HEK293 (cell line): ENCODE data around the gene ZBTB17.

Experiments used
- CTCF ChIA-PET: fragments of 350-600 bp; formaldehyde crosslinking; extraction: SDS; loops from one replicate; lab custom pipeline; 2021; ENCODE audit warnings: antibody characterized with exemption; lab: Yijun Ruan, JAX
- POLR2A ChIA-PET: fragments of 300-600 bp; formaldehyde crosslinking; extraction: SDS; loops from one replicate; lab custom pipeline; 2020; ENCODE audit warnings: antibody characterized with exemption, inconsistent platforms; lab: Yijun Ruan, JAX
- H3K27ac ChIP-seq: fragments of 200-500 bp; sonication (Bioruptor generic); 2 replicates; pipeline ENCODE4 v1.5.1; 2014; ENCODE audit warnings: low read depth, low read length, control low read depth, inconsistent platforms; ENCODE audit errors: extremely low read depth
- H3K36me3 ChIP-seq, 2 experiments: fragments of 200-500 bp in 1 of 2; sonication (Bioruptor generic) in 1 of 2; 1 replicate in 1 of 2; 2 replicates in 1 of 2; pipeline ENCODE4 v1.5.1; 2014 to 2017; ENCODE audit warnings: inconsistent platforms in 2 of 2, low read length in 2 of 2; ENCODE audit not compliant: control insufficient read depth in 2 of 2, insufficient read depth in 1 of 2
- H3K4me1 ChIP-seq: fragments of 200-500 bp; sonication (Bioruptor generic); 2 replicates; pipeline ENCODE4 v1.5.1; 2014; ENCODE audit warnings: mild to moderate bottlenecking, low read length, inconsistent platforms; ENCODE audit not compliant: control insufficient read depth, insufficient read depth
- H3K4me3 ChIP-seq: 2 replicates; pipeline ENCODE4 v1.5.1; 2011; ENCODE audit warnings: low read depth, mild to moderate bottlenecking, control low read depth, low read length, moderate library complexity
- H3K9me3 ChIP-seq: fragments of 200-500 bp; sonication (Bioruptor generic); 2 replicates; pipeline ENCODE4 v1.5.1; 2014; ENCODE audit warnings: low read depth, low read length, inconsistent platforms; ENCODE audit not compliant: control insufficient read depth, insufficient read depth
- GLIS2 ChIP-seq: fragments of 450-650 bp; formaldehyde crosslinking; IDR thresholded peaks from 2 replicates; pipeline ENCODE4 v1.5.1; 2016; ENCODE audit warnings: missing biosample characterization, missing genetic modification characterization
- INSM2 ChIP-seq: fragments of 450-650 bp; formaldehyde crosslinking; IDR thresholded peaks from 2 replicates; pipeline ENCODE4 v1.5.1; 2016; ENCODE audit warnings: missing biosample characterization, missing genetic modification characterization
- KLF7 ChIP-seq: fragments of 450-650 bp; formaldehyde crosslinking; IDR thresholded peaks from 2 replicates; pipeline ENCODE4 v1.5.1; 2016; ENCODE audit warnings: missing biosample characterization, missing genetic modification characterization, borderline replicate concordance
- OSR2 ChIP-seq: fragments of 450-650 bp; formaldehyde crosslinking; IDR thresholded peaks from 2 replicates; pipeline ENCODE4 v1.5.1; 2016; ENCODE audit warnings: missing biosample characterization, missing genetic modification characterization
- PBX3 ChIP-seq: sonication (generic); formaldehyde crosslinking; IDR thresholded peaks from 2 replicates; pipeline ENCODE4 v1.8.1; 2022; ENCODE audit warnings: mild to moderate bottlenecking, moderate library complexity, missing genetic modification reagents
- PRDM1 ChIP-seq: fragments of 450-650 bp; formaldehyde crosslinking; IDR thresholded peaks from 2 replicates; pipeline ENCODE4; 2016; ENCODE audit warnings: missing biosample characterization, missing genetic modification characterization
- SETDB1 ChIP-seq: IDR thresholded peaks from one replicate; pipeline ENCODE4 v1.6.1; 2017; ENCODE audit warnings: mild to moderate bottlenecking, low read length, moderate library complexity, mixed read lengths; ENCODE audit not compliant: insufficient read length
- TRIM28 ChIP-seq: IDR thresholded peaks from 2 replicates; pipeline ENCODE4 v1.6.1; 2011; ENCODE audit warnings: low read length, control low read depth, borderline replicate concordance
- WT1 ChIP-seq: fragments of 450-650 bp; formaldehyde crosslinking; IDR thresholded peaks from 2 replicates; pipeline ENCODE4 v1.5.1; 2016; ENCODE audit warnings: missing biosample characterization, missing genetic modification characterization
- ZNF140 ChIP-seq: fragments of 450-650 bp; formaldehyde crosslinking; IDR thresholded peaks from 2 replicates; pipeline ENCODE4 v1.5.1; 2016; ENCODE audit warnings: missing biosample characterization, missing genetic modification characterization
- ZNF146 ChIP-seq: fragments of 450-650 bp; formaldehyde crosslinking; IDR thresholded peaks from 2 replicates; pipeline ENCODE4 v1.5.1; 2016; ENCODE audit warnings: missing biosample characterization, missing genetic modification characterization
- ZNF157 ChIP-seq: fragments of 450-650 bp; formaldehyde crosslinking; IDR thresholded peaks from 2 replicates; pipeline ENCODE4 v1.5.1; 2016; ENCODE audit warnings: missing biosample characterization, missing genetic modification characterization
- ZNF16 ChIP-seq: fragments of 450-650 bp; formaldehyde crosslinking; IDR thresholded peaks from 2 replicates; pipeline ENCODE4 v1.5.1; 2016; ENCODE audit warnings: low read depth, missing biosample characterization, missing genetic modification characterization
- ZNF202 ChIP-seq: fragments of 450-650 bp; formaldehyde crosslinking; IDR thresholded peaks from 2 replicates; pipeline ENCODE4 v1.5.1; 2016; ENCODE audit warnings: missing biosample characterization, missing genetic modification characterization, borderline replicate concordance
- ZNF23 ChIP-seq: fragments of 450-650 bp; formaldehyde crosslinking; IDR thresholded peaks from 2 replicates; pipeline ENCODE4 v1.5.1; 2016; ENCODE audit warnings: missing biosample characterization, missing genetic modification characterization, borderline replicate concordance
- ZNF266 ChIP-seq: fragments of 450-650 bp; formaldehyde crosslinking; IDR thresholded peaks from 2 replicates; pipeline ENCODE4 v1.5.1; 2016; ENCODE audit warnings: missing biosample characterization, missing genetic modification characterization, low read depth
- ZNF274 ChIP-seq, 2 experiments: fragments of 200-500 bp in 1 of 2; fragments of 450-650 bp in 1 of 2; sonication (Bioruptor generic) in 1 of 2; formaldehyde crosslinking in 1 of 2; IDR thresholded peaks; 2 replicates each; pipeline versions ENCODE4 v1.5.1 to v1.6.1; 2014 to 2016; ENCODE audit warnings: borderline replicate concordance in 1 of 2, inconsistent platforms in 1 of 2, low read length in 1 of 2, missing biosample characterization in 1 of 2, missing genetic modification characterization in 1 of 2
- ZNF280D ChIP-seq: fragments of 450-650 bp; formaldehyde crosslinking; IDR thresholded peaks from 2 replicates; pipeline ENCODE4 v1.5.1; 2016; ENCODE audit warnings: missing biosample characterization, missing genetic modification characterization
- ZNF324 ChIP-seq: fragments of 450-650 bp; formaldehyde crosslinking; IDR thresholded peaks from 2 replicates; pipeline ENCODE4 v1.5.1; 2016; ENCODE audit warnings: missing biosample characterization, missing genetic modification characterization
- ZNF398 ChIP-seq: fragments of 450-650 bp; formaldehyde crosslinking; IDR thresholded peaks from 2 replicates; pipeline ENCODE4 v1.5.1; 2017; ENCODE audit warnings: missing biosample characterization, missing genetic modification characterization
- ZNF544 ChIP-seq: fragments of 450-650 bp; formaldehyde crosslinking; IDR thresholded peaks from 2 replicates; pipeline ENCODE4 v1.5.0; 2017; ENCODE audit warnings: missing biosample characterization, missing genetic modification characterization
- ZNF624 ChIP-seq: fragments of 450-650 bp; formaldehyde crosslinking; IDR thresholded peaks from 2 replicates; pipeline ENCODE4 v1.5.1; 2017; ENCODE audit warnings: missing biosample characterization, missing genetic modification characterization
- ZNF626 ChIP-seq: fragments of 450-650 bp; sonication (Bioruptor Pico); formaldehyde crosslinking; IDR thresholded peaks from 2 replicates; pipeline ENCODE4 v1.5.1; 2018; ENCODE audit warnings: missing biosample characterization, missing genetic modification characterization, inconsistent platforms
- ZNF701 ChIP-seq: fragments of 450-650 bp; formaldehyde crosslinking; IDR thresholded peaks from 2 replicates; pipeline ENCODE4 v1.5.1; 2016; ENCODE audit warnings: missing biosample characterization, missing genetic modification characterization
- ZNF747 ChIP-seq: fragments of 450-650 bp; formaldehyde crosslinking; IDR thresholded peaks from 2 replicates; pipeline ENCODE4 v1.5.1; 2016; ENCODE audit warnings: missing biosample characterization, missing genetic modification characterization
- ZNF768 ChIP-seq: fragments of 450-650 bp; formaldehyde crosslinking; IDR thresholded peaks from 2 replicates; pipeline ENCODE4 v1.5.1; 2018; ENCODE audit warnings: missing biosample characterization, mild to moderate bottlenecking, missing genetic modification characterization
- ZNF843 ChIP-seq: fragments of 450-650 bp; formaldehyde crosslinking; IDR thresholded peaks from 2 replicates; pipeline ENCODE4 v1.5.1; 2016; ENCODE audit warnings: missing biosample characterization, missing genetic modification characterization
- ZXDB ChIP-seq: fragments of 450-650 bp; formaldehyde crosslinking; IDR thresholded peaks from 2 replicates; pipeline ENCODE4 v1.5.1; 2016; ENCODE audit warnings: missing biosample characterization, missing genetic modification characterization

Gene ZBTB17

GRCh38 chr1:15923241-15923640, 52.7 kb downstream of the ZBTB17 start:
- Histone ChIP-seq H3K27ac (no peak overlapping the region), H3K36me3 (peaks cover 66 to 99% of the 10 kb centered on the region in 2 experiments), H3K9me3 (no peaks in the 10 kb centered on the region), H3K4me3 (no peak overlapping the region), H3K4me1 (no peaks in the 10 kb centered on the region)
- ChIA-PET POLR2A (no interaction called here), CTCF (interaction anchor here (0.7 to 0.9 kb wide), 4 partner anchors 72 to 327 kb away, joined by 3 read pairs; no protein-coding TSS in a partner anchor)
- no peak for TF ChIP-seq ZNF768 (tag by site-specific recombination)
- no peak for TF ChIP-seq ZNF16 (tag by site-specific recombination)
- no peak for TF ChIP-seq OSR2
- no peak for TF ChIP-seq ZNF157 (tag by site-specific recombination)
- TF ChIP-seq SETDB1: no peak
- no peak for TF ChIP-seq ZNF544
- no peak for TF ChIP-seq KLF7 (tag by site-specific recombination)
- TF ChIP-seq PBX3 (CRISPR knock-in tag): no peak
- TF ChIP-seq WT1 (tag by site-specific recombination): no peak
- TF ChIP-seq ZXDB: no peak
- TF ChIP-seq ZNF324 (tag by site-specific recombination): no peak
- no peak for TF ChIP-seq ZNF23 (tag by site-specific recombination)
- no peak for TF ChIP-seq ZNF624 (tag by site-specific recombination)
- no peak for TF ChIP-seq ZNF140
- TF ChIP-seq ZNF747 (tag by site-specific recombination): no peak

GRCh38 chr1:15918962-15919715, 56.8 kb downstream of the ZBTB17 start:
- no peak overlapping the region for H3K4me3 ChIP-seq
- H3K27ac ChIP-seq: no peak overlapping the region
- CTCF ChIA-PET: interaction anchor here (0.7 to 0.9 kb wide), 3 partner anchors 104 to 371 kb away, joined by 3 to 4 read pairs (median 3); no protein-coding TSS in a partner anchor
- H3K4me1 ChIP-seq: no peaks in the 10 kb centered on the region
- H3K36me3 ChIP-seq: peaks cover 72 to 94% of the 10 kb centered on the region in 2 experiments
- H3K9me3 ChIP-seq: no peaks in the 10 kb centered on the region
- POLR2A ChIA-PET: interaction anchor here (0.7 kb wide), 1 partner anchor 71 kb away, joined by 3 read pairs; the partner anchor contains the start of gene SPEN
- no peak for TF ChIP-seq PRDM1
- no peak for TF ChIP-seq INSM2
- no peak for TF ChIP-seq ZNF202 (tag by site-specific recombination)
- TF ChIP-seq ZNF266 (tag by site-specific recombination): no peak
- TF ChIP-seq ZNF280D: no peak
- TF ChIP-seq ZNF624 (tag by site-specific recombination): no peak
- TF ChIP-seq GLIS2: no peak
- no peak for TF ChIP-seq ZNF843 (tag by site-specific recombination)
- no peak for TF ChIP-seq ZNF16 (tag by site-specific recombination)
- TF ChIP-seq ZNF274 (IDR thresholded peaks at IDR 0.05; ENCODE audit: low read length): no peak
- no peak for TF ChIP-seq ZNF274 (tag by site-specific recombination; IDR thresholded peaks at IDR 0.05; ENCODE audit: borderline replicate concordance)
- TF ChIP-seq ZNF626 (tag by site-specific recombination): no peak
- no peak for TF ChIP-seq ZNF146 (tag by site-specific recombination)
- no peak for TF ChIP-seq ZNF398 (tag by site-specific recombination)
- no peak for TF ChIP-seq ZNF701
- TF ChIP-seq TRIM28: no peak
